ENCODE data around the gene ZNF215. TPM values are rescaled to one million over a fixed set of nuclear protein-coding genes. Genes with fewer than 3 reads are reported as not detected.

ZNF215 gene
- polyA plus RNA-seq, 1 of the 3 experiments (the other 2 are of a cell fraction) = 0.15 TPM

DNA sequence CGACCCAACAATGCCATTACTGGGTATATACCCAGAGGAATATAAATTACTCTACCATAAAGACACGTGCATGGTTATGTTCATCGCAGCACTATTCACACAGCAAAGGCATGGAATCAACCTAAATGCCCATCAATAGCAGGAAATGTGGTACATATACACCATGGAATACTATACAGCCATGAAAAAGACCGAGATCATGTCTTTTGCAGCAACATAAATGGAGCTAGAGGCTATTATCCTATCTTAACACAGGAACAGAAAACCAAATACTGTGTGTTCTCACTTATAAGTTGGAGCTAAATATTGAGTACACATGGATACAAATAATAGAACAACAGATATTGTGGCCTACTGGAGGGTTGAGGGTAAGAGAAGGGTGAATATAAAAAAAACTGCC is 37.4 kb upstream of the ZNF215 start:
- Histone ChIP-seq H3K4me3 (ENCODE audit: low read depth in 2 of 2, low read length in 1 of 2) (no peak overlapping the region), H2AFZ (ENCODE audit: low read depth) (no peak overlapping the region), H4K20me1 (ENCODE audit: insufficient read depth) (no peaks in the 10 kb centered on the region), H3F3A (replicated peaks; ENCODE audit: insufficient read depth) (no peaks in the 10 kb centered on the region), H3K27me3 (ENCODE audit: insufficient read depth) (no peaks in the 10 kb centered on the region), H3K27ac (ENCODE audit: low read depth in 2 of 2, low read length in 1 of 2) (no peak overlapping the region), H3K4me2 (no peak overlapping the region), H3K79me2 (ENCODE audit: insufficient read depth) (no peaks in the 10 kb centered on the region), H3K9me2 (no peaks in the 10 kb centered on the region), H3K36me3 (replicated peaks in 1 of 2; ENCODE audit: control insufficient read depth in 1 of 2, insufficient read depth in 2 of 2, low read length in 1 of 2) (no peaks in the 10 kb centered on the region), H3K9ac (no peak overlapping the region), H3K4me1 (ENCODE audit: control insufficient read depth in 1 of 2, insufficient read depth in 2 of 2, low read depth in 1 of 2, low read length in 1 of 2) (no peaks in the 10 kb centered on the region), H3K9me3 (no peaks in the 10 kb centered on the region)
- CTCF ChIA-PET = no interaction called here
- DNase-seq = no peak
- no peak for TF ChIP-seq JUND (IDR thresholded peaks at IDR 0.05)
- TF ChIP-seq GABPA (IDR thresholded peaks at IDR 0.05; ENCODE audit: low read depth) = no peak
- POLR2A ChIA-PET = no interaction called here
- WGBS (ENCODE audit: low lambda C conversion rate) = 15% methylated on average over 4 of the region's 4 CpGs

- Histone ChIP-seq H3K27ac (ENCODE audit: low read depth in 2 of 2, low read length in 1 of 2) (no peak overlapping the region), H3K4me3 (ENCODE audit: low read depth in 2 of 2, low read length in 1 of 2) (no peak overlapping the region), H3K9me3 (no peaks in the 10 kb centered on the region), H3K9me2 (no peaks in the 10 kb centered on the region), H2AFZ (ENCODE audit: low read depth) (no peak overlapping the region), H3F3A (replicated peaks; ENCODE audit: insufficient read depth) (no peaks in the 10 kb centered on the region), H3K9ac (no peak overlapping the region), H3K36me3 (replicated peaks in 1 of 2; ENCODE audit: control insufficient read depth in 1 of 2, insufficient read depth in 2 of 2, low read length in 1 of 2) (no peaks in the 10 kb centered on the region), H4K20me1 (ENCODE audit: insufficient read depth) (no peaks in the 10 kb centered on the region), H3K4me1 (ENCODE audit: control insufficient read depth in 1 of 2, insufficient read depth in 2 of 2, low read depth in 1 of 2, low read length in 1 of 2) (no peaks in the 10 kb centered on the region), H3K27me3 (ENCODE audit: insufficient read depth) (no peaks in the 10 kb centered on the region), H3K4me2 (no peak overlapping the region), H3K79me2 (ENCODE audit: insufficient read depth) (no peaks in the 10 kb centered on the region)
- no peak for DNase-seq
- WGBS (ENCODE audit: low lambda C conversion rate) = 3% methylated on average over 1 of the region's 1 CpG
- ChIA-PET CTCF (interaction anchor here (1.5 kb wide), 1 partner anchor 77 kb away, joined by 5 read pairs; no protein-coding TSS in a partner anchor), POLR2A (no interaction called here)
- TF ChIP-seq RXRA (IDR thresholded peaks at IDR 0.05; ENCODE audit: borderline replicate concordance, low read depth) (no peak), NRF1 (IDR thresholded peaks at IDR 0.05; ENCODE audit: low read depth, low read length) (no peak), EP300 (IDR thresholded peaks at IDR 0.05; ENCODE audit: borderline replicate concordance in 1 of 2, low read depth in 1 of 2, low read length in 1 of 2) (no peak), USF1 (IDR thresholded peaks at IDR 0.05; ENCODE audit: borderline replicate concordance, low read depth) (no peak)
Measured at GRCh38 chr11:6889835-6890234, 36.4 kb upstream of the ZNF215 start.

GRCh38 chr11:6892400-6892799 is 33.8 kb upstream of the ZNF215 start, which contains the start of gene OR2D2:
Gene OR2D2 (minus strand): TSS chr11:6892500. CDS start chr11:6892500, 0 bp downstream.
- CTCF ChIA-PET = no interaction called here
- no peak within 1 kb of the TSS for H2AFZ ChIP-seq (ENCODE audit: low read depth)
- no peaks in the 10 kb centered on the region for H3K79me2 ChIP-seq (ENCODE audit: insufficient read depth)

More at GRCh38 chr11:6892400-6892799, 33.8 kb upstream of the ZNF215 start, which contains the start of gene OR2D2:
- H3K4me3 ChIP-seq (ENCODE audit: low read depth in 2 of 2, low read length in 1 of 2) = no peak within 1 kb of the TSS
- H3K9me3 ChIP-seq = no peaks in the 10 kb centered on the region
- no peak for TF ChIP-seq TAF1 (IDR thresholded peaks at IDR 0.05; ENCODE audit: borderline replicate concordance, low read depth, low read length)
- no peaks in the 10 kb centered on the region for H3K36me3 ChIP-seq (replicated peaks in 1 of 2; ENCODE audit: control insufficient read depth in 1 of 2, insufficient read depth in 2 of 2, low read length in 1 of 2)
- H3K9me2 ChIP-seq = no peaks in the 10 kb centered on the region
- 0% methylated on average over 2 of the region's 2 CpGs for WGBS (ENCODE audit: low lambda C conversion rate)
- H3K4me2 ChIP-seq = no peak within 1 kb of the TSS
- no peak within 1 kb of the TSS for H3K9ac ChIP-seq
- H4K20me1 ChIP-seq (ENCODE audit: insufficient read depth) = no peaks in the 10 kb centered on the region
- no peaks in the 10 kb centered on the region for H3K27me3 ChIP-seq (ENCODE audit: insufficient read depth)
- H3F3A ChIP-seq (replicated peaks; ENCODE audit: insufficient read depth) = no peaks in the 10 kb centered on the region
- POLR2A ChIA-PET = no interaction called here
- H3K27ac ChIP-seq (ENCODE audit: low read depth in 2 of 2, low read length in 1 of 2) = no peak within 1 kb of the TSS
- DNase-seq = no peak
- H3K4me1 ChIP-seq (ENCODE audit: control insufficient read depth in 1 of 2, insufficient read depth in 2 of 2, low read depth in 1 of 2, low read length in 1 of 2) = no peaks in the 10 kb centered on the region

Measured in SK-N-SH (cell line).